EH (cell line): ENCODE results near the gene EVA1C.
"Not testable (repeated sequence)": the region's sequence is repeated elsewhere in the genome, so short reads cannot be mapped to it uniquely, and the experiment has no call there.

ENCODE experiments used
- DNase-seq: peaks from one replicate; pipeline ENCODE4 v3.0.0-alpha.2; 2015; ENCODE audit warnings: low read depth

Gene EVA1C, protein sequence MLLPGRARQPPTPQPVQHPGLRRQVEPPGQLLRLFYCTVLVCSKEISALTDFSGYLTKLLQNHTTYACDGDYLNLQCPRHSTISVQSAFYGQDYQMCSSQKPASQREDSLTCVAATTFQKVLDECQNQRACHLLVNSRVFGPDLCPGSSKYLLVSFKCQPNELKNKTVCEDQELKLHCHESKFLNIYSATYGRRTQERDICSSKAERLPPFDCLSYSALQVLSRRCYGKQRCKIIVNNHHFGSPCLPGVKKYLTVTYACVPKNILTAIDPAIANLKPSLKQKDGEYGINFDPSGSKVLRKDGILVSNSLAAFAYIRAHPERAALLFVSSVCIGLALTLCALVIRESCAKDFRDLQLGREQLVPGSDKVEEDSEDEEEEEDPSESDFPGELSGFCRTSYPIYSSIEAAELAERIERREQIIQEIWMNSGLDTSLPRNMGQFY

DNA sequence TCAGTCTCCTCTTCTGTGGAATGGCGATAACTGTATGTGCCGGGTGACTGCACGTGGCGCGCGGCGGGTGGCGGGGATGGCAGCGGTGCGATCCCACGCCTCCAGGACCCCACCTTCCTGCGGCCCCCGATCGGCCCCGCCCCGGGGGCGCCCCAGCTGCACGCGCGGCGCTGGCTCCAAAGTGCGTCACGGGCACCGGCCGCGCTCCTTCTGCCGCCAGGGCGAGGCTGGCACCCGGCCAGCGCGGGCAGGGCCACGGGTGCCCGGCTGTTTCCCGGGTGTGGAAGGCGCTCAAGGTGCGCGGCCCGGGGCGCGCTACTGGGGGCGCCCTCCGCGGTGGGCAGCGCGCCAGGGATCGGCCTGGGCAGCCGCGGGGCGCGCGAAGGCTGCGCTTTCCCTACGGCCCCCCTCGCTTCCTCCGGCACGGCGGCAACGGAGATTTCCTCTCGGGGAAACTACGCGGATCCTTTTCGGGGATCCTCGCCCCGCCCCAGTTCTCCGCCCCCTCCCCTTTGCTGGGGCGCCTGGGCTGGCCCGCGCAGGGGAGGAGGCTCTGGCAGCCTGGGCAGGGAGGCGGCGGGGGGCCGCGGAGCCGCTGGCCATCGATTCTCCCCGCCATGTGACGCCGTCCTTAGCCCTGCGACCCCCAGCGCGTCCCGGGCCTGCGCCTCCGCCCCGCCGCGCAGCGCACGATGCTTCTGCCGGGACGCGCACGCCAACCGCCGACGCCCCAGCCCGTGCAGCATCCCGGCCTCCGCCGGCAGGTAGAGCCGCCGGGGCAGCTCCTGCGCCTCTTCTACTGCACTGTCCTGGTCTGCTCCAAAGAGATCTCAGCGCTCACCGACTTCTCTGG lies at the start of gene EVA1C:
TSS of gene EVA1C (plus strand) at position 545 of the 853 bp plus-strand sequence. CDS start at position 693, 148 bp downstream.
- peak; percentile 53 for DNase-seq

DNA sequence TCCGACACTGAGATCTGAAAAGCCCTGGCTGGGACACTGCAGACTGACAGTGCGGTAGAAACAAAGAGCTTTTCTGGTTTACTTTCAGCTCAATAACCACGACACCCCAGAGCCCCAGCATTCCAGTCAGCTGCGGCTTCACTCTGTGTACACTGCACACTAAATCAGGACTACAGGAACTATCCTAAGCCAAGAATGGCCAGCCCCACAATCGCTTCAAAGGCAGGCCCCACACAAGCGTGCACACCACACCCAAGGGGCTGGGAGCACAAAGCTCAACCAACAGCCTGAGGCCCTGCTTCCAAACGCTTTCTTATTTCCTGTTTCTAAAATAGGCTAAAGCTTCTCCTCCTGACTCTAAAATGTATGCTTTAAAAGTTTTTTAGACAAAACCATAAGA lies 48.1 kb upstream of the EVA1C start:
- peak; percentile 33 for DNase-seq

DNA sequence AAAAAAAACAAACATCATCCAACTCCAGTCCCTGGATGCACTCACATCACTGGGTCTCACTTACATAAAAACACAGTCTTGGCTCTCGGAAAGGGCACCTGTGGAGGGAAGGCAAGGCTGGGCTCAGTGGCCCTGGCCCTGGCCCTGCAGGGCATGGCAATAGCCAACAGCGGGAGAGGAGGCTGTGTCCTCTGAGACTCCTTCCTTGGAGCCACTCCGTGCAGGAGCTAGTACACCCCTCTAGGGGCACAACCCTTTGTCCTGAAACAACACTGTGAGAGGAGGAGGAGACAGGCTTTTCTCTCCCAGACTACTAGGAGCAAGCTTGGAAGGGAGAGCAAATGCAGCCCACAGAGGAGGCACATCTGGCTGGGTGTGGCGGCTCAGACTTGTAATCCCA lies 47.7 kb upstream of the EVA1C start:
- DNase-seq: no peak

DNA sequence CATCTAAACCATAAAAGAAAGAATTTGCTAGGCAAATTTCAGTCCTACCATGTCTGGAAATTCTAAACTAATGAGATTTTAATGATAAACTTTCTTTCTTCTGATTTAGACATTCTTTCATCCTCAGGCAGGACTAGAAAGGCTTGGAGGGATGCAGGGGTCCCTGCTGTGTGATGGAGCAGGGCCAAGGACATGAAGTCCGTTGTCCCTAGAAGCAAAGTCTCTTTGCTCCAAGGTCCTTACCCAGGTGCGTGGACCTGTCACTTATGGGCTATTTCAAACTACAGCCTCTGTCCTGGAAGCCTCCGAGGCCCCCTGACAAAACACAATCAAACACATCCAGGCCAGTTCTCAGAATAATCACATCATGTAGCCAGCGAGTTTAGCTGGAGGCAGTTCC lies 46.3 kb upstream of the EVA1C start:
- DNase-seq: no peak

DNA sequence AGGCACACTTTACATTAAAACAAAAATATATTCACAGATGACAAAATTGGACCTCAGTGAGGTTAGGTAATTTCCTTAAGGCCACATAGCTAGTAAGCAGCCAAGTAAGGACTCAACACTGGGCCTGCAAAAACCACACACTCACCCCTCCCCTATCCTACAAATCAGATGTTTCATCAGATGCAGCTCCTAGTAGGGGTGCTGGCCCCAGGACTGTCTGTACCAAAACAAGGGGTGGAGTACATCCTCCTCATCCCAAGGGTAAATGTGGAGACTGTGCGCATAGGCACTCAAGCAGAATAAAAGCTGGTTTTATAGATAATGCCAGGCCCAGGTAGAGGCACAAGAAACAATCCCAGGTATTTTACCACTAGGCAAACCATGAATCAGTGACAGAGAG lies 45.3 kb upstream of the EVA1C start:
- no peak for DNase-seq

DNA sequence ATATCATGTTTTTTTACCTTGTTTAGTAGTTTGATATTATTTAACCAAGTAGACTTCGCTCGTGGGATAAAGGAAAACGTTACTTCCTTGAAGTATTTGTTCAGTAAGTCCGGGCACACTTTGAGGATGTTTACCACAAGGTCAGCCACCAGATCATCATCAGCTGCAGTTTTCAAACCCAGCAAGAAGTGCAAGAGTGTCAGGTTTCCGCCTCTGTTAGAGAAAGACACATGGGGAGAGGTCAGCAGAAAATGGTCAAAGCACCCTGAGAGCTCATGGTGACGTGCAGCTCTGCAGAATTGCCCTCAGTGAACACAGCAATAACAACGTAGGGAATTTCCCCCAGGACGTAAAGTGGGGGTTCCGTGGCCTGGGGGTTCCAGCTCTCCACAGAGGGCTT lies 44.1 kb upstream of the EVA1C start:
- DNase-seq: no peak

DNA sequence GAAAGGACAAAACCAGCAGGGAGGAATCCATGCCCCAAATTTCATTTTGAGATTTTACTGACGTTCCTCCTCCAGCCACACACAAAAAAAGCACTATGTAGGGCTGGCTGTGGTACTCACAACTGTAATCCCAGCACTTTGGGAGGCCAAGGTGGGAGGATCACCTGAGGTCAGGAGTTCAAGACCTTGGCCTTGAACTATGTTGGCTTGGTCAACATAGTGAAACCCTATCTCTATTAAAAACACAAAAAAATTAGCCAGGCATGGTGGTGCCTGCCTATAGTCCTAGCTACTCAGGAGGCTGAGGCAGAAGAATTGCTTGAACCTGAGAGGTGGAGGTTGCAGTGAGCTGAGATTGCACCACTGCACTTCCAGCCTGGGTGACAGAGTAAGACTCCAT lies 43.5 kb upstream of the EVA1C start:
- not testable (repeated sequence) for DNase-seq

DNA sequence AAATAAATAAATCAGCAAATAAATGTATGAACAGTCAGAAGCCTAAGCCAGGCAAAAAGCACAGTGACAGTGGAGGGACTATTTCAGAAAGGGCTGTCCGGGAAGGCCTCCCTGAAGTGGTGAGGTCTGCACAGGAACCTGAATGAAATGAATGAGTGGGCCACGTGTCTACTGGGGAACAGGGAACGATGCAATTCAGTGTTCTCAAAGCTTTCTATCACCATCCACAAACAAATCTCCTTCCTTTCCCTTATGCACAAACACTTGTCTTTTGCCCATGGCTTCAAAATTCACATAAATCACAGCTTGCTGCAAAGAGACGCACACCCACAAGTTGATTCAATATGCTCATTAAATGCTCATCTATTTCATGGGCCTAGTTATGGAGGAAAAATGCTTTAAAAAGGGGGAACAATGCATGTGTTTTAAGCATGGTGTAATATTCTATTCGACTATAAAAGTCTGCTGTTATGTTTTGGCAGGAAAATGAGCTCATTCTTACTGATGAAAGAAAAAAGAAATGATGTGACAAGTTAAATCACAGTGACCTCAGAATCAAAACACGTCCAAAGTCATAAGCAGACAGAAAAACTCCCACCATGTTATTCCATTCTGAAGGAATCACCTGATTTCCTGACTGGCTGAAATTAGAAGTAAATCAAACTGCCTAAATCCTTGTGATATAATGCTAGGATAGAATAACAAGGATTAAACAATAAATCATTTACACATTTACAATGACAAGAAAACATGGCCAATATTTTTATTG lies 41.3 kb upstream of the EVA1C start:
- no peak for DNase-seq

DNA sequence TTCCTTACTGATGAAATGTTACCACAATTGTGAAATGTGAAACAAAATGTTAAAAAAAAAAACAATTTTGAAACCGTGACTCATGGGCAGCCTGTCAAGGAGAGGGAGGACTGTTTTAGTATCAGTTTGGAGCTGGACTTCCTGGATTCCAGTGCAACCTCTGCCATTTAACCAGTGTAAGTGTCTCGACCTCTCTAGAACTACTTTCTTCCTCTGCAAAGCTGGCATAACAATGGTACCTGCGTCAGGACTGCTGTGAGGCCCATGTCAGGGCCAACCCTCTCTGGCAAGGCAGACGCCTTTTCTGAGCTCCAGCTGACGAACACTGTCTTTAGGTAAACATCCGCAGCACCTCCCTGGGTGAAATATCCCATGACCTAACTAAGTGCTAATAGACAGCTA lies 40.6 kb upstream of the EVA1C start:
- peak; percentile 84 for DNase-seq

DNA sequence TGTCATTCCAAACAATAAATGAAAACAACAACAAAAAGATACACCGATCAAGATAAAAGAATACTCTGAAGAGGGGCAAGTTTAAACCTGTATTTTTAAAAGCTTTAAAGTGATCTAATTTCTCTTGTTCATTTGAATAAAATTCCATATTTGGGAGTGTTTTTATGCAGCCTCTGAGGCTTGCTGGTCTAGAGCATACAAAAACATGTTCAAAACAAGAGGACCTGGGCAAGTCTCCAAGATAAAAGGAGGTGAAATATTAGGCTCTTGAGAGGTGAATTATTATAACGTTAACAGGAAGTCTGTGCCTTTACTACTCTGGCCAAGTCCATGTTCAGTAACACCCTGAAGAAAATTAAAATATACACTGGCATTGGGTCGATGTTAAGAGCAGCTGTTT lies 39.8 kb upstream of the EVA1C start:
- peak; percentile 19 for DNase-seq

DNA sequence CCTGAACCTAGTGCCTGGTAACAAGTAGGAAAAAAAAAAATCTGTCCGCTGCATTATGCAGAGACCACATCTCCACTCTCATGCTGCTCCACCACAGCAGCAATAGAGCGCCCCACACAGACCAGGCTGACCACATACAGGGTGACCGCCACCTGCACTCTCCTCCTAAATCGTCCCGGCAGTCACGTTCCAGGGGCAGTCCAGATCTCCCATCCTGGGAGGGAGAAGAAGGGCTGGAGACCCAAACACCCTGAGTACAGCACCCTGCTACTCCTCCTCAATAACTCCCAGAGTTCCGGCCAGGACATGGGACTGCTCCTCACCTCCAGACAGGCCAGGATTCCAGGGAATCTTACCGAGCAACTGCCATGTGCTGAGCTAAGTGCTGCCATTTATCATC lies 35.0 kb upstream of the EVA1C start:
- DNase-seq: no peak

DNA sequence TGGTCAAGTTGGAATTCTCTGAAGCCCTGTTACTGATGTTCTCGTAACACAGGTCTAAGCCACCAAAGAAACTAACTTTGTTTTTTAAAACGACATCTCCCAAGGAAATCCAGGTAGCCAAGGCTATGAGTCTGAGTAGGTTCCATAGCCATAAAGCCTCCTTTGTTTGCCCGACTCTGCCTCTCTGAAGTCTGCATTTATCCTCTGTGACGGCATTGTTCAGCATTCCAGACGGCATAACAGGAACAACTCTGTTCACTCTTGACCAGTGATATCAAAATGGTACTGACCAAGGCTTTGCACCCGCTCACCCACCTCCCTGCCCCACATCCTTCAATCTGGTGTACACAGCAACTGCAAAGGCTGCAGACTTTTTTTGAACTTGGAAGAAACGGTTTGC lies 34.5 kb upstream of the EVA1C start:
- DNase-seq: no peak

DNA sequence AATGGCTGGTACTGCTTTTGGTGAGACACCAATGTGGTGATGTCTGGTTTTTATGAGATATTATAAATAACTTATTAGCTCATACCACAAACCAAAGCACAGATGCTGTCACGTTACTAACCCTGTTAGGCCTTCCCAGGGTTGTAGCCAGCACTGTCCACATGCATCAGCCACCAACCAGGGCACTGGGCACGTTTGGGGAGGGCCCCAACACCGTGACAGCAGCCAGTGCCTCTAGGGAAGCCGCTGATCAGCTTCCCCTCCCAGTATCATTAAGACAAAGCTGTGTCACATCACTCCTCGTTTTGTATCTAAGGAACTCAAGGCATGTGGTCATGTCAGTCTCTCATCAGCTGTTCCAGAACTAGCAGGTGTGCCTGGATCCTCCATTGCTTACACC lies 33.5 kb upstream of the EVA1C start:
- DNase-seq: peak; percentile 51

DNA sequence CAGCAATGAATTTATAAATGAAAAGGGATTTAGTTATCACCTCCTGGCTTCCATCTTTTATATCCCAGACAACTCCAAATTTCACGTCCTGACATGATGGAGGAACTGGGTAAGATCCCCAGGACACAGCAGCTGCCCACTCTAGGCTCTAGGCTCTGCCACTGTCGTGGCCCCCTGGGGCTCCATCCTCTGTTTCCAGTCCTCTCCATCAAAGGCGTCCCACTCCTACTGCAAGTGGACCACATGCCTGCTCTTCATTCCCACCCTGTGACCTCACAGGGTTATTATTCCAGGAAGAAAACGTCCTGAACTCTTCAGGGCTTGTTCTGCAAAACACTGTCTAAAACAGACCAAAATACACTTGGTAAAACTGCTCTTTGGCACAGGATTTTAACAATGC lies 31.6 kb upstream of the EVA1C start:
- no peak for DNase-seq

DNA sequence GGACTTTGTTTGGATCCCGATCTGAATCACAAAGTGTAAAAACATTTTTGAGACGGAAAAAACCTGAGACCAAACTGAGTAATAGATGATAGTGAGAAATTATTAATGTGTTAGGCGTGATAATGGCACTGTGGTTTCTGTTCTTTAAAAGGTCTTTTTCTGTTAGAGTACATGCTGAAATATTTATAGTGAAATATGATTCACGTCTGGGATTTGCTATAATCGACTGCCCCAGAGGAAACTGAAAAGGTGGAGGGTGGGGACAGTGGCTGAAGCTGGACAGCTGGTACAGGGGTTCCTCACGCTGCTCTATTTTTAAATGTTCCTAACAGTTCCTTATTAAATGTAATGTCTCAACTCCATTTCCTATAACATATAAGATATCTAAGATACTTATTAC lies 30.9 kb upstream of the EVA1C start:
- no peak for DNase-seq

DNA sequence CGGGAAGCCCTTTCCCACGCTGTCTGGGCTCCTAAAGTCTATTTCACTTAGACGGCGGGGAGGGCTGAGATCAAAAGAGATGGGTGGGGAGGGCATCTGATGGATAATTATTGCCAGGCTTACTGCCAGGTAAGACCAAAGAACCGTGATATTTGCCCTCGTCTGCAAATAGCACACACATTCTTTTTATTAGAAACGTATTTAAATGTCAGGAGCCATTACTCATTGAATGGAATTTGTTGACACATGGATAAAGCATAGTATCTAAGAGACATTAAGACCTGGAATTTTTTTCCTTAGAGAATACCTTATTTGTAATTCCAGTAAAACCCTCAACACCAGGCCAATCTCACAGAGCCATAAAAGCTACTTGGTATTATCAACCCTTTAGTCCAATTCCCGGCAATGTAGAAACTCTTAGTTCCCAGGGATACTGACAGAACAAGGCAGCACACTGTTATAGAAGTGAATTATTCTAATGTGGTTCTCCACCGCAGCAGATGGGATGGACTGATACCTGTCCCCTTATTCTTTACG lies 30.3 kb upstream of the EVA1C start:
- peak; percentile 85 for DNase-seq

DNA sequence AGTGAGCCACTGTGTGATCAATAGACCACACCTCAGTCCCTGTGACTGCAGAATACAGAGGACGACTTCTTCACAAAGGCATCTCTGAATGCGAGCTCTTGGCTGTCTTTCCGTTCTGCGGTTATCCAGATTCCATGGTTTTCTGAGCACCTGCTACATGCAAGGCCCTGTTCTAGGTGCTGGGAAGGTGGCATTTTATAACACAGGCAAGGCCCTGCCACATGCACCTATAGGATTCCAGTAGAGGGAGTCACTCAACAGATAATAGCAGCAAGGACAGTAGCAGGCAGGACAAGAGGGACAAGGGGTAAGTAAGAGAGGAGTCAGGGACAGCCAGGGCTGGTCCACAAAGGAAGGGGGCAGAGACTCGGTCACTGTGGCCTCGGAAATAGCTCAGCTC lies 28.7 kb upstream of the EVA1C start:
- no peak for DNase-seq

DNA sequence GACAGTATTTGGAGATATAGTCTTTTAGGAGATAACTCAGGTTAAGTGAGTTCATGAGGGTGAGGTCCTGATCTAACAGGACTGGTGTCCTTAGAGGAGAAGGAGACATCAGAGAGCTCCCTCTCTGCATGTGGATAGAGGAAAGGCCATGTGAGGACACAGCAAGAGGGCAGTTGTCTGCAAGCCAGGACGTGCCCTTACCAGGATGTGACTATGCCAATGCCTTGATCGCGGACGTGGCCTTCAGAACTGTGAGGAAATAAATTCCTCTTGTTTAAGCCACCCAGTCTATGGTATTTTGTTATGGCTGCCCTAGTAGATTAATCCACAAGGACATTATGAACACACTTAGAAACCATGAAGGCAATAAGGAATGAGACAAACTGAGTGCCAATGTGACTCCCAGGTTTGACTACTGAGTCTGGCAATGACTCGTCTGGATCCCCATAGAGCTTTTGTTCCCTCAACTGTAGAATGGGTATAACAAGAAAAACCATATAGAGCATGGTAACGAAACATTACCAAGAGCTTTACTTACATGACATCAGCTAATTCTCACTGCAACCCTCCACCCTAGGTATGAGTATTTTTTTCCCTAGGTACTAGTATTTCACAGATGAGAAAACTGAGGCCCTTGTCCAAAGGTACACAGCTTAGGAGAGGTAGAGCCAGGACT lies 26.2 kb upstream of the EVA1C start:
- peak; percentile 60 for DNase-seq

DNA sequence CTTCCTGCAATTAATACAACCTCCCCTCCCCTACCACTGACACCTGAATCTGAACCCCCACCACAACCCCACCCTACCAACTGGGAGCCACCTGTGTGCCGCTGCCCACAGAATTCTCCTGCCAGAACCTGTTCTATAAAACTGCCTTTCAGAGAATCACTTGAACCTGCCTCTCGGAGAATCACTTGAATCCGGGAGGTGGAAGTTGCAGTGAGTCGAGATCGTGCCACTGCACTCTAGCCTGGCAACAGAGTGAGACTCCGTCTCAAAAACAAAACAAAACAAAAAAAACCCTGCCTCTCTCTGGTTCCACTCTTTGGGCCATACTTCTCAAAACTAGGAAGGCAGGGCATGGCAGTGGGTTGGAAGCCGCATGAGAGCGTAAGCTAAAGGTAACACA lies 25.4 kb upstream of the EVA1C start:
- DNase-seq: no peak

DNA sequence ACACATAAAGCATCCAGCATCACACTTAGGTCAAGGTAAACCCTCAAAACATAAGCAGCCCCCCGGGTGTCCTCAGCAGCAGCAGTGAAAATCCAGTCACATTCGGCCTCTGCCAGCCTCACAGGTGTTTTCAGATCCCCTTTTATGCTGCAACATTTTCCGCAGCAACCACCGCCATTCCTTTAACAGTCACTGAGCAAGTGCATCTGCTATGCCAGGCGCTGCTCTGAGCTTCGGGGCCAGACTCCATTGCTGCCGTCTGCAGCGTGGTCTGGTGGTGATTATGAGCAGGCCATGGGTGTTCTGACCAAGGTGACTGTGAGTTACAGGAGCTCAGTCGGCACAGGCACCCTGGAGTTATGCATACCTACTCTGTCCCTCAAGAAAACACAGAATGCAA lies 24.2 kb upstream of the EVA1C start:
- no peak for DNase-seq

DNA sequence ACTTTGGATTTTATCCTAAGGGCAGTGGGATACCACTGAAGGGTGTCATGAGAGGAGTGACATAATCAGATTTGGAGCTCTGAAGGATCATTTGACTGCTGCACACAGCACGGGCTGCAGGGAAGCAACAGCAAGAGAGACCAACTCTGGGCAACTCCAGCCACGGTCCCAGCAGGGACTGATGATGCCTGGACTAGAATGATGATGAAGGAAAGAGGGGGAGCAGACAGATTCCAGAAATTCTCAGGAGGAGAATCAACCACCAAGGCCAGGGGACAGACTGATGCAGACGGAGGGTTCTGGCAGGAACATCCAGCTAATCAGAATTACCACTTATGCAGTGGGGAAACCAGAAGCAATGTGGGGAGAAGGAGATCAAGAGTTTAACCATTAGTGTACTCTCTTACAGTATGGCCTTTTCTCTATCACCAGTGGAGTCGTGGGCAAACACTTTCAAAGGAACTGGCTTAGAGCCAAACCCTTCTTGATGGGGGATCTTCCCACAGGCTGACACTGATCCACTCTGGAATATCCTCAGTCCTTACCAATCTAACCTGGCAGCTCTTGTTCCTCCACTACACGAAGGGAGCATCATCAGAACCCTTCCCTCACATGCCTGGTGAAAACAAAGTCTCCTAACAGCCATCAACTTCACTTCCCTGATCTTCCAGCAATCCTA lies 23.0 kb upstream of the EVA1C start:
- peak; percentile 82 for DNase-seq
